Left renal cortex interstitium (tissue), 4 donors: ENCODE results near the gene TMEM98. TPM values are rescaled to one million over a fixed set of nuclear protein-coding genes. Genes with fewer than 3 reads are reported as not detected.
"Not testable (repeated sequence)": the region's sequence is repeated elsewhere in the genome, so short reads cannot be mapped to it uniquely, and the experiment has no call there.

Experiments used
- DNase-seq, 4 donors: peaks; one replicate each; pipeline ENCODE4 v3.0.0-alpha.2; 2013; ENCODE audit warnings: low read depth in 4 of 4, low spot score in 2 of 4, missing footprints in 1 of 4
- polyA plus RNA-seq, 4 donors: library from polyadenylated mRNA; unstranded; fragments of 120-200 nt; gene quantifications; one replicate each; pipeline ENCODE4 v1.2.1, GENCODE V29; 2013; ENCODE audit not compliant: insufficient read length in 4 of 4

Gene TMEM98
- 100 to 1,000 TPM; 215 to 248 (median 233) TPM for polyA plus RNA-seq

GRCh38 chr17:32927724-32928585 is at the start of gene TMEM98:
Gene TMEM98 (plus strand): TSS chr17:32928153. CDS start chr17:32931529, 3,376 bp downstream.
- peak in 2 of 4 donors; percentile 20 to 31 for DNase-seq

GRCh38 chr17:32878211-32878610 is 49.7 kb upstream of the TMEM98 start:
- no peak for DNase-seq

GRCh38 chr17:32879134-32879533 is 48.8 kb upstream of the TMEM98 start:
- no peak for DNase-seq

- DNase-seq, result no peak
Observed at GRCh38 chr17:32880671-32881453, 47.1 kb upstream of the TMEM98 start.

- DNase-seq, result no peak
Observed at GRCh38 chr17:32882029-32882428, 45.9 kb upstream of the TMEM98 start.

- no peak for DNase-seq
Observed at GRCh38 chr17:32882734-32883133, 45.2 kb upstream of the TMEM98 start.

- not testable (repeated sequence) for DNase-seq
Observed at GRCh38 chr17:32886951-32887350, 41.0 kb upstream of the TMEM98 start.

- not testable (repeated sequence) for DNase-seq
Observed at GRCh38 chr17:32887410-32887809, 40.5 kb upstream of the TMEM98 start.

GRCh38 chr17:32894245-32894644 is 33.7 kb upstream of the TMEM98 start:
- no peak for DNase-seq

- DNase-seq, result no peak
Observed at GRCh38 chr17:32896647-32897258, 31.2 kb upstream of the TMEM98 start.

GRCh38 chr17:32899236-32900013 is 28.5 kb upstream of the TMEM98 start:
- no peak for DNase-seq

GRCh38 chr17:32901743-32902142 is 26.2 kb upstream of the TMEM98 start:
- no peak for DNase-seq

- no peak for DNase-seq
Observed at GRCh38 chr17:32903774-32904673, 23.9 kb upstream of the TMEM98 start.

- no peak for DNase-seq
Observed at GRCh38 chr17:32904891-32905290, 23.1 kb upstream of the TMEM98 start.

- no peak for DNase-seq
Observed at GRCh38 chr17:32907583-32907982, 20.4 kb upstream of the TMEM98 start.

GRCh38 chr17:32909787-32910369 is 18.1 kb upstream of the TMEM98 start:
- peak in 3 of 4 donors; percentile 47 to 83 (median 62) for DNase-seq

GRCh38 chr17:32910769-32911168 is 17.2 kb upstream of the TMEM98 start:
- no peak for DNase-seq

- peak in 3 of 4 donors; percentile 34 to 48 (median 35) for DNase-seq
Observed at GRCh38 chr17:32912218-32912897, 15.6 kb upstream of the TMEM98 start.
